NCI-H345 treated with DMSO at 0.1 percent for 48 hours (cell line): ENCODE data around the gene ZNF862.

Experiments used
- DNase-seq: peaks from one replicate; lab custom pipeline; 2025; ENCODE audit not compliant: unreplicated experiment; lab: John Stamatoyannopoulos, UW

Gene ZNF862

DNA sequence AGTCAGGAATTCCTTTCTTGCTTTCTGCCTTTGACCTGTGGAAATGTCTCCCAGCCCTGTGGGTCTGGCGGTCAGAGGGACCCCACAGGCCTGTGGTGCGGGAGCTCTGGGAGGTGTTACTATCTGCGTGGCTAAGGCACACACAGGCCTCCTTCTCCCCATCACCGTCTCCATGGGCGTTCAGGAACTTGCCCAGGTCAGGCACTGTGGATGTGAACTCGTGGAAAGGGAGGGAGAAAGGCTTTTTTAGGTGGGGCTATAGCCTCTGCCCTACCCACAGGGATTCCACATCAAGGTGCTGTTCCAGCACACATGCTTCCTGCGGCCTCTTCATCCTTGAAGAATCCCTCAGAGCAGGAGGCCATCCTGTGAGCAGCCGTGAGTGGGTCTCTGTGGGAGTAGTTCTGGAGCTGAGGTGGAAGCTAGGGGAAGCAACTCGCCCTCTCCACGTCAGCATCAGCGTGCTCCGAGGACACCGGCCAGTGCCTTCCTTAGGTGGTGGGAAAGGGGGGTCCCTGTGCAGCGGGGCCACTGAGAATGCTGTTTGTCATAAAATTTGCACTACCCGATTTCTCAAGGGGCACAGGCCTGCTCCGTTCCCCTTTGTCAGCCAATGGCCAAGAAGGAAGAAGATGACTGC, 28.1 kb downstream of the ZNF862 start:
- no peak for DNase-seq

DNA sequence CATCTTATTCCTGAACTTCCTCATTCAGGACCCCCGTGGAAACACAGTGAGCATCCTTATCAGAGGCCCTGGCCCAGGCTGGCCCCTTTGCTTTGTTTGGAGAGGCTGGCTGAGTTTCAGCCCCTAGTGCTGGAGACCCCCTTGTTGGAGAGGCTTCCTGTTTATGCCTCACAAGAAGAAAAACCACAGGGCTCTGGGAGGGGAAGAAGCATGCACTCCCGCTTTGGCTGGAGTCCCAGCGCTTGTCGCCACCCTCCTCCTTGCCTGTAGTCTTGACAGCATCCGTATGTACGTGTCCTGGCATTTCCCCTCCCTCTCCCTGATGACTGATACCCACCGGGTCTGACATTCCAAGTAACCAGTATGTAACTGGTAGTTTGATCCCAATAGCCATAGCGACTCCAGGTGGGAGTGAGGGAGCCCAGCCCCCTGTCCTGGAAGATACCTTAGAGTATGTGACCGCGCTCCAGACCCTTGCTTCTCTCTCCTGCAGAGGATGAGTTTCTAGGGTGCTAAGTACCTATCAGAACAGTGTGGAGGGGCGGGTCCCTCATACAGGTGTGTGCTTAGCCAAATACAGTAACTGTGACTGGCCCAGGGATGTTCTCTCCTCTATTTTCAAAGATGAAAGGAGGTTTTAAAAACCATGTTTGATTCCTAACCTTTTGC, 28.7 kb downstream of the ZNF862 start:
- no peak for DNase-seq

DNA sequence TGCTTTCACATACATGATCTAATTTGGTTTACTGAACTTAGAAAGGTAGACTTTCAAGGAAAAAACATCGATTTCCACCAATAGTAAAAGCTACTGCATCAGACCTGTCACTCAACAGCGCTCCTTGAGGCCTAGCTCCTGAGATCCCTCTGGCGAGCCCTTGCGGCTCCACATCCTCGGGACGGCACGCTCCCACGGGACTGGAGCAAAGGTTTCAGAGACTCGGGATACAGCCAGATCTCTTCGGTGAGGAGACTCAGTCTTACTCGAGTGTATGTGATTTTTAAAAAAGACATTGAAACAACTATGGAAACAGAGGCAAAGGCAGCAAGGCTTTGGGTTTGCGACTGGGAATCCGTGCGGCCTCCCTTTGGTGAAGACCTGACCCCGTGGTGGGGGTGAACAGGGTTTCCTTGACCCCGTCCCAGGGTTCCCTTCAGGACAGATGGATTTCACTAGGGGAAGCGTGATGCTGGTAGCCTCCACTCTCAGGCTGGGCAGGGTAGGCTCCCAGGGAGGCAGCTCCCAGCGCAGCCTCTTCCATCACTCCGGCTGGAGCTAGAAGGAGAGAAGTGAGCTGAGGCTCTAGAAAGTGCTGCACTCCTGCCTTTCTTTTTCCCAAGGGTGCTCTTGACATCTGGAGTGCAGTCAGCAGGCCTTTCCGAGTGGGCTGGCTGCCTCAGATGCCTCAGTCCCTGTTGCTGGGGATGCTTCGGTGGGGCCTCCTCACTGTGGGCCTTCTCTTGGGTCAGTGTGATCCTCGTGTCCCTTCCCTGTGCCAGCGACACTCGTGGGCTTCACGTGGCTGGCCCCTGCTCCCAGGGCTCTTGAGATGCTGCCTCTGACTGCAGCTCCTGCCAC, 29.8 kb downstream of the ZNF862 start:
- no peak for DNase-seq

DNA sequence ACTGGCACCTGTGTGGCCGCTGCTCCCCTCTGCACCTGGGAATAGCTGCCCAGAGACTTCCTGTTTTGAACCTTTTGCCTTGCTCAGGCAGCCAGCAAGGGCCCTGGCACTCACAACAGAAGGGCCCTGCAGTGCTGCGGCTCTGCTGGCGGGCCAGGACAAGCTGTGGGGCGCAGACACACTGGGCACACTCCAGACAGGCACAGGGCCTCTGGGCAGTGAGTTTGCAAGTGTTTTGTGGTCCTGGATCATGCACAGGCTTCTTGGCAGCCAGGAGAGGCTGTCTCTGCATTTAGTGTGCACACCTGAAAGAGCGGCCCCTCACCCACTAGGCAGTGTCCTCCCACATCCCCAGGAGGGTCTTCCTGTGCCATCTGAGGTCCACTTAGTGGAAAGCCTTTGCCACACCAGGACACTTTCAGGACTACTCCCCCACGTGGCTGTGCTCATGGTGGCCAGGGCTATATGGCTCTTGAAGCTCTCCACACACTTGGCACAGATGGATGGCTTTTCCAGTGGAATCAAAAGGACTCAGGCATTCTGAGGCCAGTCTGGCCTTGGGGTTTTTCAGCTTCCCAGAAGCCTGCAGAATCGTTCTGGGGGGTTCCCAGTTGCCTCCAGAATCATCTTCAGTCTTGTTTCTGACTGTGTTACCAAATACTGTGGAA, 30.6 kb downstream of the ZNF862 start:
- DNase-seq = no peak

DNA sequence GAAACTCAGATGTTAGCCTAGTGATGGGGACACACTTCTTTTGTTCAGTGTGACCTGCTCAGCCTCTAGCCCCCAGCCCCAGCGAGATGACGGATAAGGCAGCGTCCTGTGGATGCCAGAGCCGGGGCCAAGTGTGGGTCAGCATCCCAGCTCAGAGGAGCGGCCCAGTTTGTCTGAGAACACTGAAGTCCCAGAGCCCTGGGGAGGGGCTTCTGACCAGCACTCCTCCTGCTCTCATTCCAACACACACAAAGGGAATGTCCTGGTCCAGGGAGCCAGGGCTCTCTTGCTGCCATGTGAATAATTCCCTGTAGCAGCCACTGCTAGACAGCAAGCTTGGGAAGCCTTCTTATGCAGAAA, 31.1 kb downstream of the ZNF862 start:
- no peak for DNase-seq

DNA sequence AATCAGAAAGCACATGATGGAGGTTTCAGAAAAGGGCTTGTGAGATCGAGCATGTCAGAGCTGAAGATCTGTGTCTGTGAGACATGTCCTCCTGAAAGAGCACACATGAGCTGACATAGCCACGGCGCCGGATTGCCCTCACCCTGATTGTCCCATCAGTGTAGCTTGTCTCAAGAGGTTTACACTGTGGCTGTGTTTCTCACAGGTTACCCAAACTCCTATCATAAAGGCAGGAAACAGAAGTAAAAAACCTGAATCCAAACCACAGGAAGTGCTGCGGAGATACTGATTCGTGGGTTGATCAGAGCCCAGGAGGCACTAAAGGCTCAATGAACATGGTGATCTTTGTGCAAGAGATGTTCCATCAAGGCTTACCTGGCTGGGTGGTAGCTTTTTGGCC, 31.7 kb downstream of the ZNF862 start:
- no peak for DNase-seq

DNA sequence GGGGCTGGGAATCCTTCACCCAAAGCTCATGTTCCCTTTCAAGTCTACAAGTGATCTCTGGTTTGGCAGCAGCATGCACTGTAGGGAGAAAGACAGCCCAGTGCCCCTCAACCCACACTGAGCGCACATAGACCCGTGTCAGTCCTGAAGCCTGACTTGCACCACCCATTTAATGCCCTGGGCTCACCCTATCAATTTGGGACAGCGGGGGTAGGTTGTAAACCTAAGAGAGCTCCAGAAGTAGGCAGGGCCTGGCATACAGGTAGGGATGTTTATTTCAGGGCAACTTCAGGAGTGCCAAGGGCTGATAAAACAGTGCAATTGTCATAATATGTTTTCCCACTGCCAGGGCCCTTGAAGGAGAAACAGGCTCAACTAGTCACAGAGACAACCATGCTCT, 32.1 kb downstream of the ZNF862 start:
- DNase-seq = no peak

DNA sequence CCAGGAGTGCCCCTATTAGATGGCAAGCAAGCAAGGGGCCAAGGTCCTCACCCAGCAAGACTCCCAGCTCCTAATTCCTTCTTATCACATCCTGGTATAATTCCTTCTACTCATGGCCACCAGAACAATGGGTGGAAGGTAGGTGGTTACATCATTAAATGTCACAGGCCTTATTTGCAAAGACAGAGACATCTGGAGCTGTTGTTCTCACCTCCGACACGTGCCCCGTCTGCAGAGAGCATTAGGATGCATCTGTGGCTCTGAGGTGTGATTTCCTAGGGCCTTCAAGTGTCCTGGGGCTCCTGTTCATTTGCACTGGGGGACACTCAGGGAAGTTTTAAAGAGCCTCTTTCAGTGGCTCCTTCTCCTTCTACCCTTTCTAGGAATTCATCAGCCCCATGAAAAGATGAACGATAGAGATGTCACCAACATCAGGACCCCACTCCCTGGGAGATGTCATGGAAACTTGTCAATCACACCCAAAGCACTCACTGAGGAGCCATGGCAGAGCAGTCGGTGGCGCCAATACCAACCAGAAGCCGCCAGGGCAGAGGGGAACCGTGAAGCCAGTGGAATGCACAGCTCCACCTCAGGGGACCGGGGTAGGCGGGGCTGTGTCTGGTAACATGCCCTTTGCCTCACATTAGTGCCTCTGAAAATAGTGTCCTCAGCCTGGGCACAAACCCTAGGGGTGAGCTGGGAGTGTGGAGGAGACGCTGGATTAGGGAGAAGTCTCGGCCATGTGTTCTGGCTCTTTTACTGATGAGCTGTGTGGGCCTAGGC, 32.7 kb downstream of the ZNF862 start:
- DNase-seq = no peak

DNA sequence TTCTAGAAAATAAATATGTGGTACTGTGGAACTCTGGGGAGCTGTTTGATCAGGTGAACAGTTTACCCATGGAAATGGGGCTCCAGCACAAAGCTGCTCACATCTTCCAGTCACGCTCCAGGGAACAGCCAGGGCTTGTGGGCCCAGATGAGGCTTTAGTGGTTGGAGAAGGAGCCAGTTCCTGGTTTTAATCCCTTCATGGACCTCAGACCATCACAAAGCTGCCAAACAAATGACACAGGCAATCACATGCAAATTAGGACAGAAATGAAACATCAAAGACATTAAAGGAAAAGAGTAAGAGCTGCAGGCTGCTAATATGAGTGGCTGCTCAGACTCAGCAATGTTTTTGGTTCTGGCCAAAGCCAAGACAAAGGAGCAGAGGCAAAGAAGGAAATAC, 33.4 kb downstream of the ZNF862 start:
- DNase-seq = no peak

DNA sequence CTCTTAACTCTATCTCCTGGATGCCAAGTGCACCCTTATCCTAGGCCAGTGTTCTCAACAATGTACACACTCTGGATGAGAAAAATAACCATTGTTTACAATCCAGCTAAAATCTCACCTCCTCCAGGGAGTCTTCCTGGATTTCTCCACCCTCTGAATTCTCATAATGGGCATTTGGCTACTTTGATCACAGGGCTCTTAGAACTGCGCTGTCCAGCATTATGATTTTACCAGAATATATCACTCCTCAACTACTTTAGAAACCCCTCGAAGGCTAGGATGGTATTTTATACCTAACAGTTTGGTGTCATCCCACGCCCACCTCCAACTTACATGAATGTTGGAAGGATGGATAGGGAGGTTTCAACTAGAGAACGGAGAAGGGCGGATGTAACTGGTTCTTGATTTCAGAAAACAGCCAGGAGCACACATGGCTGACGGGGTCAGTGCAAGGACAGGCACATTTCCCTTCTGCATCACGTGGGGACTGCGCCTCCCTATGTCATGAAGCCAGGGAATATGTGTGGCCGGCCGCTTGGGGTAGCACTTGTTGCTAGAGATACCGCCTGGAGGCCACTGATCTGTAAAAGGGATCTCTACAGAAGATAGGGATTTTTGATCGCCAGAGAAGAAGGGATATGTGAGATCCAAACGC, 34.4 kb downstream of the ZNF862 start:
- DNase-seq = no peak

DNA sequence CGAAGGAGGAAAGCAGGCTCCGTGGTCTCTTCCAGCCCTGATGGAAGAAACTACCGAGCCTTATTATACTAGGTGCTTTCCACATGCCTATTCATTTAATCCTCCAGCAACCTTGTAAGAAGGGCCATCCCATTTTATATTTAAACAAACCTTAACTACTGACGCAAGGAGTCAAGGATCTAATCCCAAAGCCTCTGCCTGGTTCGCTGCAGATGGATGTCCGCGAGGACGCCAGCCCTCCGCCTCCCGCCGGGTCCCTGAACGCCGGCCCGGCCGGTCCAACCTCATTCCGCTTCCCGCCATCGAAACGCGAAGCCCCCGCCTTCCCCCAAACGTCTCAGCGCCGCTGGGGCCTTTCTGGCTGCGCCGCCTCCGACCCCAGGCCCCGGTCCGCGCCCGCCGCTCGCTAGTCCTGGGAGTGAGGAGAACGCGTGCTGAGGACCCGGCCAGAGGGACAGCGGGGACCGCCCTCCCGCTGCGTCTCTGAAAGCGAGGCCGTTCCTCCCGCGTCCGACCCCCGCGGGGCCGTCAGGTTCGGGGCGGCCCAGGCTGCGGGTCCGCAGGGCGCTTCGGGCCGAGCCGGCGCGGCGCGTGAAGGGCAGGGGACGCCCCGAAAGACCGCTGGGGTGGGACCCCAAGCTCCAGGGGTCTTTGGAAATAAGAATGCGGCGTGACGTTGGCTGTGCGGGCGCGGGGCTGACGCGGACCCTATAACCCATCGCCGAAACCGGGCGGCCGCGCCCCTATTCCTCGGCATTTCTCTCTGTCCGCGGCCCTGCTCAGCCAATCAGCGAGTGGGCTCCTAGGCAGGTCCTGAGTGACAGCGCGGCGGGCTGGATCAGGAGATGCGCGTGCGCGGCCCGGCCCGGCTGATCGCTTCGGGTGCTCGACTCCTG, 35.1 kb downstream of the ZNF862 start, which contains the start of gene ATP6V0E2:
ATP6V0E2 (plus strand) TSS at position 896 of the 896 bp plus-strand sequence. CDS start 97 bp downstream, outside the sequence.
- peak; percentile 88 for DNase-seq

DNA sequence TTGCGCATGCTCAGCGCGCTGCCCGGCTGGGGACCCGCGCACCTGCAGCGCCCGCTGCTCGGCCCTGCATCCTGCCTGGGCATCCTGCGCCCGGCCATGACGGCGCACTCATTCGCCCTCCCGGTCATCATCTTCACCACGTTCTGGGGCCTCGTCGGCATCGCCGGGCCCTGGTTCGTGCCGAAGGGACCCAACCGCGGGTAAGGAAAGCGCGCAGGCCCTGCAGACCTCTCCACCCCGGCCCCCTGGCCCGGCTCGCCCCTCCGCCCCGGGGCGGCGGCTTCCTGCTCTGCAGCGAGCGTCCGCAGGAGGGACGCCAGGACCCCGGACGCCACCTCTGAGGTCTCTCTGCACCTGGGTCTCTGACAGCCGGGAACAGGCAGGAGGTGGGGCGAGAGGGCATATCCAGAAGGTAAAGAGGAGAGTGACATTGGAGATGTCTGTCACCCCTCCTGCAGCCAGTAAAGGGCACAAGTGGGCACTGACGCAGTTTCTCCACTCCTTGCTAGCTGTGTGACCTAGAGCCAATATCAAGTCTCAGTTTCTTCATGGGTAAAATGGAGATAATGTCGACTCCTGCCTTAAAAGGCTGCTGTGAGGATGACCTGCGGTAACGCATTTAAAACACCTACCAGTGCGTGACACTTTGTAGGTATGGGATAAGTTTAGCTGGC, 35.9 kb downstream of the ZNF862 start:
- no peak for DNase-seq

DNA sequence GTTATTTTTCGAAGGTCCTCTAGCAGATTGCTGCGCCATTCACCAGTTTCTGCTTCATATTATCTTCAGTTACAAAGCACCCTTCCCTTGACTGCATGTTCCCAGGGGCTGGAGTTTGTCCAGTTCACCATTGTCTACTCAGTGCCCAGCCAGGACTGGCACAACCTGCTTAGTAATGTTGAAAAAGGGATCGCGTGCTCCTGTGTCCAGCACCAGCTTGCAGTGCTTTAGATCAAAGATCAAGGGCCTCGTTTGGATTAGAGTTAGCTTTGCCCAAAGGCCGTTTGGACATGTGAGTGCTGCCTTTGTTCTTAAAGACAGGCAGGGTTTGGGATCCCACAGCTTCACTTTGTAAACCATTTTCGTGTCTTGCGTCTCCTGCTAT, 36.5 kb downstream of the ZNF862 start:
- DNase-seq = no peak

DNA sequence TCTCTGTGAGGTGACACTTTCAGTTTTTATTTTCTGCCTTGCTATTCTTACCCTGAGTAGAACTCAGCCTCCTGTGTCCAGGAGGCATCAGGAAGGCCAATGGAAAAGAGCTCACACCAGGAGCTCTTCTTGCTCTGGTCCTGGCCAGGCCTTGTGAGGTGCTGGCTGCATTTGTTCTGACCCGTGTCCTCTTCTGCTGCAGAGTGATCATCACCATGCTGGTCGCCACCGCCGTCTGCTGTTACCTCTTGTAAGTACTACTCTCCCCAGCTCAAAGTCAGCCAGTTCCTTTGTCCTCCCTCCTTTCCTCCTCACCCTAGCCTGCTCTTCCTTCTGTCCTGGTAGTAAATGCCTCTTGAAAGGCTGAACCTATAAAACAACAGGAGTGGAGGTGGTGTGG, 37.2 kb downstream of the ZNF862 start:
- DNase-seq = no peak

DNA sequence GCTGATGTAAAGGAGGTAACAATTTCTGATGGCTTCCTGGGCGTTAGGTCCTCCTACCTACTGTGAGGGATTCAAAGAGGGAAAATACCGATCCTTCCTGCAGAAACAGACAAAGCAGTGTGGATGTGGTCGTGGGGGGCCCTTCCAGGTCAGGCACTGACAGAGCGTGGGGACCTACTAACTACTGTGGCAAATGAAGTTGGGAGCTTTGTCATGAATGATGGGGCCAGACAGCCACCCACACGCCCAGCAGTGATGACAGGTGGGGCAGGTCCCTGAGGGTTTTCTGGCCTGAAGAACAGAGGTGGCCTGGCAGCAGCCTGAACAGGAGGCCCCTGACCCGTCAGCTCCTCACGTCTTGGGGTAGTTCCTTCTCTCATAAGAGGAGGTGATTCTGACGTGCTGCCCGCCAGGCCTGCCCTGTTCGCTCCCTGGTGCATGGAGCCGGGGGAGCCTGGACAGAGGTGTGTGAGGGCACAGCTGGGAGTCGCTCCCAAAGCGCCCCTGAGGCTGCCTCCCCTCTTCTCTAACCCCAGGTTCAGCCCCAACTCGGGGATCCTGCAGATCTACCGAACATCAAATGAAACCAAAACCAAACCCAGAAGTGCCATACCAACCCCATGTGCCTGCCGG, 39.8 kb downstream of the ZNF862 start:
- no peak for DNase-seq

DNA sequence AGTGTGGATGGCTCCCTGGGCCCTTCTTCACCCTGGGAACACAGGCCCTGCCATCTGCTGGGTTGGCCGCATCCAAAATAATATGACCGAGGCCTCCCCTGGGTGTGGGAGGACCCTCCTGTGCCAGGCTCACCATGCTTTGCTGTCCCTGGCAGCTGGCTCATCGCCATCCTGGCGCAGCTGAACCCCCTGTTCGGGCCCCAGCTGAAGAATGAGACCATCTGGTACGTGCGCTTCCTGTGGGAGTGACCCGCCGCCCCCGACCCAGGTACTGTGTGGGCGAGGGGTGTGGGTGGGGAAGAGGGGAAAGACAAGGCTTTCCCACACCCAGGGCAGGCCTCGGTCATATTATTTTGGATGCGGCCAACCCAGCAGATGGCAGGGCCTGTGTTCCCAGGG, 40.3 kb downstream of the ZNF862 start:
- DNase-seq = no peak

DNA sequence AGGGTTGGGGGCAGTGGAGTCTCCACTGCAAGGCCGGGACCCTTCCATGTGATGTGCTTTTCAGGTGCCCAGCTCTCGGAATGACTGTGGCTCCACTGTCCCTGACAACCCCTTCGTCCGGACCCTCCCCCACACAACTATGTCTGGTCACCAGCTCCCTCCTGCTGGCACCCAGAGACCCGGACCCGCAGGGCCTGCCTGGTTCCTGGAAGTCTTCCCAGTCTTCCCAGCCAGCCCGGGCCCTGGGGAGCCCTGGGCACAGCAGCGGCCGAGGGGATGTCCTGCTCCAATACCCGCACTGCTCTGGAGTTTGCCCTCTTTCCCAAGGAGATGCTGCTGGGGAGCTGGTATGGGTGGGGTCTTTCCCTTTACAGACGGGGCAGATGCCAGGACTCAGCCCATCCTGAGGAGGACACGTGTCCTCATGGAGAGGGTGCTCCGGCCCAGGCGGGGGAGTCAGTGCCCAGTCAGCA, 41.1 kb downstream of the ZNF862 start:
- DNase-seq = no peak
